Urothelium cell line (cell line): ENCODE data around the gene MED13L.

Source experiments
- DNase-seq: peaks from one replicate; pipeline ENCODE4 v3.0.0; 2011; ENCODE audit warnings: low spot score, mixed read lengths
- FAIRE-seq: peaks from 2 replicates; lab custom pipeline; 2011; peaks lifted over from hg19 to GRCh38; lab: Jason Lieb, UNC

Gene MED13L

DNA sequence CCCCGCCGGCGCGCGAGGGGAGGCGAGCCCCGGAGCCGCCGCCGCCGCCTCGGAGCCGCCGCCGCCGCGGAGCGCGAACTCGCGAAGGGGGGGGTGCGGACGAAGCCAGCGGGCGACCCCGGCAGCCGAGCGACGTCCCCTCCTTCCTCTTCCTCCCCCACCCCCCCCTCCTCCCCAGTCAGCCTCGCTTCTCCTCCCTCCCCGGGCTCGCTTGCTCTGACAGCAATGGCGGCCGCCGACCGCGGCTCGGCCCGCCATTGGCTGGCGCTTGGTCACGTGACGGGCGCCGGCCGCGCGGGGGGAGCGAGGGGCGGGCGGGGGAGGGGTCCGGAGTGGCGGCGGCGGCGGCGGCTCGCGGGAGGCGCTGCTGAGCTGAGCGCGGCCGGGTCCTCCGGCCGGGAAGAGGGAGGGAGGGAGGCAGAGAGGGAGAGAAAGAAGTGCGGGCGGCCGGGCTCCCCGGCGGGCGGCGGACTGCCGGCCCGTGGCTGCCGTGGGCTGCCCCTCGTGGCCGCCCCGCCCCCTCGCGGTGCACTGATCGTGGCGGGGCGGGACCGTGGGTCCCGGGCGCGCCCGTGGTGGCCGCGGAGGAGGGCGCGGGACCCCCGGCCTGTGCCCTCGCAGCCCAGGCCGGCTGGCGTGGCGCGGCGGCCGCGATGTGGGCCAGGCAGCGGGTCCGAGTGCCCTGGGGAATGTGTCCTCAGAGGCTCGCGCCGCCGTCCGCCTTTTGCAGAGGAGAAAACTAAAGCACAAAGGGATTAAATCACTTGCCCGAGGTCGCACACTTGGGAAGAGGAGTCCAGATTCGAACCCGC lies at the start of gene MED13L:
Gene MED13L (minus strand): TSS at position 227 of the 812 bp plus-strand sequence. CDS start 562 bp downstream, outside the sequence.
- DNase-seq, result peak; percentile 97
- FAIRE-seq, result peak; percentile 55

DNA sequence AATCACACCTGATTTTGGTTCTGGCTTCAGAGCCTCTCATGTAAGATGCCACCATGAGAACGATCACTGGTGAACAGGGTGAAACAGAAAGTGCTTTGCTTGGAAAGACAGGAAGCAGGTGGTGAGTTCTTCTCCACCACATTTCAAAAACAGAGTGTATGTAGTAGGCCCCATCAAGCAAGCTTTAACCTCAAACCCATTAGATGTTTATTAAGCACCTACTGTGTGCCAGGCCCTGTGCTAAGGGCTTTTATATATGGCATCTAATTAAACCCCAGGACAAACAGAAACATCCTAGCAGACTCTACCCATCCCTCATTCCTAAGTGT lies 47.8 kb upstream of the MED13L start:
- FAIRE-seq (no peak), DNase-seq (no peak)

DNA sequence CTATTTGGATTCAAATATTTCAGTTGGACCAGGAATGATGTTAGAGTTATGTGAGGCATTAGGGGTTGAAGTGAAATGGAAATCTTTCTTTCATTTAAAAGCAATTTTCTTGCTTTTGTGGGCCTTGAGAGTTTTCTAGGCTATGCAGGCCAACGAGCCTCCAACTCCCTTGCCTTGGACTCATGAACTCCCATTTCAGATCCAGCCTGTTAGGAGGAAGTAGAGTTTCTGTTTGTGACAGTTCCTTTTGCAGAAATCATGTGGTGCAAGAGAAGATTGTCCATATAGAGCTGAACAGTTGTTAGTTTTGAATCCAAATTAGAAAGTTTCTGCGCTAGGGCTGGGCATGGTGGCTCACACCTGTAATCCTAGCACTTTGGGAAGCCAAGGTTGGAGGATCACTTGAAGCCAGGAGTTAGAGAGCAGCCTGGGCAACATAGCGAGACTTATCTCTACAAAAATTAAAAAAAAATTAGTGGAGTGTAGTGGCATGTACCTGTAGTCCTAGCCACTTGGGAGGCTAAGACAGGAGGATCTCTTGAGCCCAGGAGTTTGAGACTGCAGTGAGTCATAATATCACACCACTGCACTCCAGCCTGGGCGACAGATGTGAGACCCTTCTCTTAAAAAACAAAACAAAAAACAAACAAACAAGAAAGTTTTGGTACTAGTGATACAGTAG lies 47.3 kb upstream of the MED13L start:
- DNase-seq (no peak), FAIRE-seq (no peak)

DNA sequence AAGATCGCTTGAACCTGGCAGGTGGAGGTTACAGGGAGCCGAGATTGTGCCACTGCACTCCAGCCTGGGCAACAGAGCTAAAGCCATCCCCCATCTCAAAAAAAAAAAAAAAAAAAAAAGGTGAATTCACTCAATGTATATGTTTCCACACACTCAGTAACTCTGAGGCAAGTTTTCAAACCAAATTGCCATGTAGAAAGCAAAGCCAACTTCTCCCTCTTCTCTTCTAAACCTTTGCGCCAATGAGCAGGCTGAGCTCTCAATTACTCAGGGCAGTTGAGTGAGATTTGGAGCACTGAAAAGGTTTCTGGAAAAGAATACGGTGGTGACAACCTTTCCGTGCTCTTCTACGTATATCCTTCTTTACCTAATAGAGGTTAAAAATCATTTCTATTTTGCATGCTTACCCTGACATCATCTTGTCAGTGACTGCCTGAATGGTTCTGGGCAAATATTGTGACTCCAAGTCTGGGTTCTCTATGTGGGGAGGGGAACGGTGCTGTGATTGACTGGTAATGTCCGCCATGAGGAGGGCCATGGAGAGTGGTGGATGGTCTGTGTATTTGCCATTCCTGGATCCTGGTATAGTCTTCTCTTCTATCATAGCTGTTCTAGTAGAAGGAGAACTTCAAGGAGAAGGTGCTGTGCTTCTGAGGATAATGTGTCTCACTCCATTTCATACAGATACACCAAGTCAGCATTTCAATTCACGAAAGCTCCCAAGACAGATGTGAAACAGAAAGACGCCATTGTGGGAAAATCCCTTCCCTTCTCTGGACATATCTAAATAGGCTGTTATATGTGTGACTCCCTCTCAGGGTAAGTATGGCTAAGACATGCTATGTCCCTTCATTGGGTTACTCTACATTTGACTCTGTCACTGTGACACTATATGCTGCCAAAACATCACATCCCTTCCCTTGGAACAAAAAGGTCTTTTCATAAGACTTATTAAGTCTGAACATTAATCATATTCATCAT lies 46.2 kb upstream of the MED13L start:
- DNase-seq (no peak), FAIRE-seq (no peak)

DNA sequence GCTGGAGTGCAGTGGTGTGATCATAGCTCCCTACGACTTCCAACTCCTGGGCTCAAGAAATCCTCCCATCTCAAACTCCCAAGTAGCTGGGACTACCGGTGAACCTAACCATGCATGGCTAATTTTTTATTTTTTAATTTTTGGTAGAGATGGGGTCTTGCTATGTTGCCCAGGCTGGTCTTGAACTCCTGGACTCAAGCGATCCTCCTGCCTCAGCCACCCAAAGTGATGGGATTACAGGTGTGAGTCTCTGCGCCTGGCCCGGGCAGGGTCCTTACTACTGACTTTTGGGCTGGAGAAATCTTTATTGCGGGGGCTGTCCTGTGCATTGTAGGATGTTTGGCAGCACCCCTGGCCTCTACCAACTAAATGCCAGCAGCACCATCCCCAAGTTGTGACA lies 44.4 kb upstream of the MED13L start:
- DNase-seq (no peak), FAIRE-seq (no peak)

DNA sequence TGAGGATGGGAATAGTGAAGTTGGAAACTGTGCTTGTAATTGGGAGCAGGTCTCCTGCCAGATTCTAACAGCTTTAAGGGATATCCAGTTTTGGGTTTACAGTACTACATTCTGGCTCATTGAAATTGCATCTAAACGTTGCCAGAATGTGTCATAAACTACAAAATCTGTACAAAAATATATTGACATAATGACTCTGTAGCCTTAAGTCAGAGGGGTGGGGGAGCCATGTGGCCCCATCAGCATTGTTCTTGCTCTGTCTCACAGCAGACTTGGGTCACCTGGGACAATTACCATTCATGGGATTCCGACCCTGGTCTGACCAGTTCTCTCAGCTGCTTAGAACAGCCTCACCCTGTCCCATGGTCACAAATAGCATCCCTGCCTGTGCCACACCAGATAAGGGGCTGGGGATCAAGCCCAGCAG lies 43.3 kb upstream of the MED13L start:
- FAIRE-seq (no peak), DNase-seq (no peak)

DNA sequence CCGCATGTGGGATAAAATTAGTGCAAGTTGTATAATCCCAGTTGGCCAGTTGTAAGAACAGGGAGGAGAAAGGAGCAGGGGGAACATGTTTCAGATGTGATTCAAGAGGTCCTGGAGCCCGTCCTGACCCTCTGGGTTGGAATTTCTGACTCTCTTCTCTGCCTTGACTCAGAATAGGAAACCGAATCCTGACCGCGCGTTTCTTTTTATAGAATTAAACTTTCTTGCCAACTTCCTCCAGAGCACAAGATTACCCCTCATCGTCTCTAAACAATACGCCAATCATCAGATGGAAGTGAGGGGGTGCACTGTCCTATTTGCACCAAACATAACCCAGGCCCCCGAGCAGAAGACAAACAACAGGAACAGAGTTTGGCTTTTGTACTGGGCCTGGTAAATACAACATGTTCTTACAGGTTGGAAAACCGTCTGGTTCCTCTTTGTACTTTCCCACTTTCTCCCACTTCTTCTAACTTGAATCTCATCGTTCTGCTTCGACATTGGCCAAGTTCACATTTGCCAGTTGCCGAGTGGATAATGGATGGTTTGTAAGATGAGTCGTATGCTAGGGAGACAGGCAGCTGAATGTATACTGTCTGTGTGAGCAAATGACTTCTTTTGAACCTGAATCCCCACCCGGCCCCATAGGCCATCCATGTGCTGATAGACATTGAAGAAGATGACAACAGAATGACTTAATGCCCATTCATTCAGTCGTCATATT lies 42.6 kb upstream of the MED13L start:
- peak; percentile 44 for DNase-seq
- FAIRE-seq, result peak; percentile 77

DNA sequence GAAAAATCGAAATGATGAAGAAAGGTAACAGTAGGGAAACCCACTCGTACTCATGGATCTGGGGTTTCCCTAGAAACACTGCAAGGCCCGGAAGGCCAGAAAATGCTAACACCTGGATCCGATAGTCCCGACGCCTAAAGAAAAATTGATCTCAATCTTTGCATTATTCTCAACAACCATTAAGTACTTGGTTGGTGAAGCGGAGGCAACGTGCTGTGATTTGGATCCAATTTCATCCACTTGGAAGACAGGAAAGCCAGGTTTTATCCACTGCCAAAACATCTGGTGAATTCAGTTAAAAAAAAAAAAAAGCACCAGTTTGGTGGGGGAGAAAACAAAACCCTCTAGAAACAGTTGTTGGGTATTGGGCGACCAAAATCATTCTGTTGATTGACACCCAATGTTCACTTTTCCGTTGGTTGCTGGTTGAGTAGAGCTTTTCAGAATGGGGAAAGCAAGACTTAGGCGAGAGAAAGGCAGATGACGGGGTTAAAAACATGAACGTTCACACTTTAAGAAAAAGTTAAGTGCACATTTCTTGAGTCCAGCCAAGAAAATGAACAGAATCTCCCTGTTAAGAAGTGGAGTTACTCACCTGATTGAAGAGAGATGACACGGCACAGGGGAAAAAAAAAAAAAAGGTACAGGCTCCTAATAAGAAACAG lies 41.9 kb upstream of the MED13L start:
- FAIRE-seq (no peak), DNase-seq (no peak)

DNA sequence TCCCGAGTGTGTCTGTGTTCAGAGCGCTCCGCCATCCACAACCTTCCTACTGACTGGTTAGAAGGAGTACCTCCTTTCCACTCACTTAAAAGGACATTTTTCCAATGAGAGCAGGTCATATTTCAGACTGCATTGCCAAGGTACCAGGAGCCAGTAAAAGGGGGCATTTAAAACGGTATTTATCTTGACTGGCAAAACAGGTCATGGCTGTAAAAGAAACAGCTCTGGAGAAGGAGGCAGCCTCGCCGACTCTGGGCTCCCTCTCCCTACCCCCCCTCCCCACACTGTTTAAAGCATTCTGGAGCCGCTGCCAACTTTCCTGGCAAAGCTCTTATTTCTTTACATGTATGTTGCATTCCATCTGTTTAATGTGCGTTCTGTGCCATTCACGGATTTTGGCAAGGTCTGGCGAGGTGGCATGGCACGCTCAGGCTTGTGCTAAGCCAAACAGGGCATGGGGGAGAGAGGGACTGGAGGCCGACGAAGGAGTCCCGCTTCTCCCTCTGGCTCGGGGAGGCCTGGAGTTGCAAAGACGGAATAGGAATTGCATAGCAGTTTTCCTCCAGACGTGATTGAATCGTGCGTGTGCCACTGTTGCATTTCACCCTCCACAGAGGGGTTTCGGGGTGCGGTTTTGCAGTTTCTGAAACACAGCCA lies 41.2 kb upstream of the MED13L start:
- FAIRE-seq (no peak), DNase-seq (no peak)

DNA sequence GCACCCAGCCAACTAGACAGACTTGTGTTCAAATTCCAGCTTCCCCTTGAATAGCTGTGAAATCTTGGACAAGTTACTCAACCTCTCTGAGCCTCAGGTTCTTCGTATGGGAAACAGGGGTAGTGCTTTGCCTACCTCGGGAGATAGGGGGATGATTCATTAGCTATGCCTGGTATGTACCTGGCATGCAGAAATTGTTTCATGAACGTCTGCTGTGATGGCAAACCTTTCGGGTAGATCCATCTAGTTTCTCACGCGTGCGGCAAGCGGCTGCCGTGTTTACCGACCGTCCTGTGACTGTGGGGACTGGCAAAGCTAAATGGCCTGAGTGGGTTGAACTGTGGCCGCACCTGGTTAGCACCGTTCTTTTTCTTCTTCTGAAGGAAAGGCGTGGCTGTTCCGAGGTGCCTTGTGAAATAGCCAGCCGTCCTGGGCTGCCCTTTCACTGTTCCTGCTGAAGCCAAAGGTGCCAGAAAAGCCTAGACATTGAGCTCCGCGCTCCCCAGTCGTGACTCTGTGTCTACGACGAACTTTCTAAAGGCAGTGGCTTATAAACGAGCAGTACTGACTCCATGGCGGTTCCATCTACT lies 40.6 kb upstream of the MED13L start:
- DNase-seq (no peak), FAIRE-seq (no peak)

DNA sequence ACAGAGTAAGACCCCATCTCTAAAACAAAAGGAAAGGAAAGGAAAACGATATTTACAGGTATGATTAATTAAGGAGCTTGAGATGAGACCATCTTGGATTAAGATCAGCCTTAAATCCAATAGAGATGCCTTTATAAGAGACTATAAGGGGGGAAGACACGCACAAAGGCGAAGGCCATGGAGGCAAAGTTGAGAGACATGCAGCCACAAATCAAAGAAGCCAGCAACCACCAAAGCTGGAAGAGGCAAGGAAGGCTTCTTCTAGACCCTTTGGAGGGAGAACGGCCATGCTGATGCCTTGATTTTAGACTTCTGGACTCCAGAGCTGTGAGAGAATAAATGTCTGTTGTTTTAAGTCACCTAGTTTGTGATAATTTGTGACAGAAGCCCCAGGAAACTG lies 39.6 kb upstream of the MED13L start:
- FAIRE-seq (no peak), DNase-seq (no peak)

DNA sequence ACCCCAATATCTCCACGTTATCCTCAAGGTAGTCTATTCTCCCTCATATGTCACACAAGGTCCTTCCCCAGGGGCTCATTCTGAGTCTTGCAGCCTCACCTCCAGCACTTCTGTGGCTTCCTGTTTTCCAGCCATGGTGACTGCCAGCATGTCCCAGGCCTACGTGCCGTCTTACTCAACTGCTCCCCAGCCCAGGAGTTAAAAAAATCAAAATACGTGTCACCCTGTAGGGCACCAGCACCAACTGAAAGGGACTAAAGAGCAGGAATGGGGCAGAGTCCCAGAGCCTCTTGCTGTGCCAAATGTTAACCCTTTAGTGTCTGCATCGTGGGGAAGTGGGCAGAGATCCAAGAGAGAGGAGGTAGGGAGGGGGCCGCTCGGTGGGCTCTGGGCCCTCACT lies 37.0 kb upstream of the MED13L start:
- DNase-seq (no peak), FAIRE-seq (no peak)

DNA sequence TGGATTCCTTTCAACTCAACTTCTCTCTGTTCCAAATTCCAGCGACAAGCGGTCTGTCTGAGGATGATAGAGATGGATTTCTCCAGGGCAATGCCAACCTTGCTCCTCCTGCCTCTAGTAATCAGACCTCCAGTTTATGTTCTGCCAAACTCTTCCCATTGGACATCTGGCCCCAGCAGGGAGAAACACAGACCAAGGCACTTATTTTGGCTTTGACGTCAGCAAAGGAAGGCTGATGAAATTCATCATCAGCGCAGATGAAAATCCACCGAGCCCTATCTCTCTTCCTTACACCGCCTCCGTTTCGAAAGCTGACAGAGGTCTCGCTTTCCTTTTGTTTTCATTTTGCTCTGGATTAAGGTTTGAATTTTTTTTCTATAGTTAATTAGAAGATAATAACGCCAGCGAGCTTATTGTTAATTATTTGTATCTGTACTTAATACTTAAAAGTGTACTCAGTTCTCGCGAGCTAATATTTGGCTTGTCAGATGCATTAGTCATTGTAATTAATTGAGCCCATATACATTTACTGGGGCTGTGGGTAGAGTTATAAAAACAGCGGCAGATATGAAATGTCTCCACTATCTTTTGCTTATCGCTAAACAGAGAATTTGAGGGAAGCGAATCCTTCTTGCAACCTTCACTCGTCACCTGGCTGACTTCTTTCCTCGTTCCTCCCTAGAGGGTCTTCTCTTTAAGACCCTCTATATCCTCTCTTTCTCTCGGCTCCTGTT lies 35.9 kb upstream of the MED13L start:
- no peak for DNase-seq
- no peak for FAIRE-seq

DNA sequence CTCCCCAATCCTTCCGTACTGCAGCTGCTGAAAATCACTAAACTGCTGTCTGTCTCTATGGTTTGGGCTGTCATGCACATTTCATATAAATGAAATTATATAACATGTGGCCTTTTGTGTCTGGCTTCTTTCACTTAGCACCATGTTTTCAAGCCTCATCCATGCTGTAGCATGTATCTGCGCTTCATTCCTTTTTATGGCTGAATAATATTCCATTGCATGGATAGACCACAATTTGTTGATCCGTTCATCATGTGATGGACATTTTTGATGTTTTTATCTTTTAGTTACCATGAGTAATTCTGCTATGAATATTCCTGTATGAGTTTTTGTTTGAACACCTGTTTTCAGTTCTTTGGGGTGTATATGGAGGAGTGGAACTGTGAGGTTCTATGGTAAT lies 32.6 kb upstream of the MED13L start:
- DNase-seq (no peak), FAIRE-seq (no peak)

DNA sequence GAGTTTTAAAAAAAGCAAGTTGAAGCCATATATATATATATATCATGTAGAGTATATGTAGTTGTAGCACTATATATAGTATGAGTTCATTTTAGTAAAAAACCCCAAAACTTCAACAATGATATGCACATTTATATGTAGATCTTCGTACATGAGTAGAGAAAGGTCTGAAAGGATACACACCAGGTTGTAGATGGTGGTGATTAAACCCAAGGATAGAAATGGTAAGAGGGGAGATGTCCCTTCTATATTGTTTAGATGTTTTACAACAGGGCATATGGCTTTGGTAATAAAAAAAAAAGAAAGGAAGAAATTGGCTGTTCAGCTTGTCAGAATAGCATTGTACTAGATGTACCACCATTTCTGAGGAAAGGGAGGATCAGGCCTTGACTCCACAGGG lies 31.9 kb upstream of the MED13L start:
- DNase-seq (no peak), FAIRE-seq (no peak)

DNA sequence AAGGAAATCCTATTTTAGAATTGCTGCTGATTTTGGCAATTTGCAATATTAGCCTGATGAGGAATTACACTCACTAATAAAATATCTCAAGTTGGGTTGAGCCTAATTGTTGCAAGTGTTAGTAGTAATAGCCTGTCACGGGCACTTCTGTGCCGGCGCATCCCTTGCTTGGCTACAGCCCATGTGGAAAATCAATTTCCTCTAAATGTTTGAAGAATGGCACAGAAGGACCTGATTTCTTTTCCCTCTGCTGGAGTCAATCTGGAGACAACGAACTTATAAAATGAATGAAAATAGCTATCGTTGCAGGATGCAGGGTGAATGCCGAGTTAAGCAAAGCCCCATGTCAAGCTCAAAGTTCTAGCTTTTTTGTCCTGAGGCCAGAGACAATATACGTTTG lies 31.2 kb upstream of the MED13L start:
- FAIRE-seq, result no peak
- no peak for DNase-seq

DNA sequence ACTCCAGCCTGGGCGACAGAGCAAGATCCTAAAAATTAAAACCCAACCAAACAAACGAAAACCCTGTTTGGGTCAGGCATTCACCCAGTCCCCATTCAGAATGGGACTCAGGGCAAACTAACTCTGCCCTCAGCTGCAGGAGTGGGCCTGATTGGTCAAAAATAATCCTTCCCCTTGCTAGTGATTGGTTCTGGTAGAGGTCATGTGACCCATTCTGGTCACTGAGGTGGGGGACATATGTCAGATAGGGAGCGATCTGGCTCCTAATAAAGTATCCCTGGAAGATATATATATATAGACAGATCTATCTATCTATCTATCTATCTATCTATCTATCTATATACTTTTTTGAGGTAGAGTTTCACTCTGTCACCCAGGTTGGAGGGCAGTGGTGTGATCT lies 29.5 kb upstream of the MED13L start:
- FAIRE-seq (no peak), DNase-seq (no peak)

DNA sequence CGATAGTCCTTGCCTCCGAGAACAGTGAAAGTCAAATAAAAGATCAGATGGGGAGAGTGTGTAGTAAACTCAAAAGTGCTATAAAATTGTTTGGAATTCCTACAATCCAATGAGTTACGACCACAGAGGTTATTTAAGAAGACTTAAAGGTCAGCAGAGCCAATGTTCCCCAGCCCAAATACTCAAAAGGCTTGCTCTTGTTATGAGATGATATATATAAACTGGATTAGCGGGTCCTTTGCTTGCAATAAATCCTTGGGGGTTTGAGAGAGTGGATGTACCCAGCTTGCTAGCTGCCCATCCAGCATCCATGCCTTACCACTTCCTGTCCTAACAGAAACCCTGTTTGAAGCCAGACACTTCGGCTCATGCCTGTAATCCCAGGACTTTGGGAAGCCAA lies 29.0 kb upstream of the MED13L start:
- FAIRE-seq, result no peak
- no peak for DNase-seq

DNA sequence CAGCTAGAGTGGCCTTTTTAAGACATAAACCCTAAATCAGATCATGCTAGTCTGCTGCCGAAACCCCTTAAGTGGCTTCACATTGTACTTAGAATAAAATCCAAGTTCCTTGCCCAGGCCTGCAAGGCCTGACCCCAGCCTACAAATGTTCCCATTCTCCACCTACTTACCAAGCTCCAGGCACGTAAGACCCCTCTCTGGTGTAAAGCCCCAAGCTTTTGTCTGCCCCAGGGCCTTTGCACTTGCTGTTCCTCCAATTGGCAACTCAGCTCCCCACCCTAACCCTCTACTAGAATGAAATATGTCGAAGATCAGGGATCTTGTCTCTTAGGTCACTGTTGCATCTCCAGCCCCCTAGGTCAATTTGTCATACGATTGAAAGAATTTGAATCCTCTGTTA lies 27.1 kb upstream of the MED13L start:
- no peak for FAIRE-seq
- DNase-seq, result no peak
